ENCODE results near the gene LRRC2. TPM values are rescaled to one million over a fixed set of nuclear protein-coding genes. Genes with fewer than 3 reads are reported as not detected.

LRRC2 gene
- total RNA-seq, 1 donor from 2014 or later = not detected

DNA sequence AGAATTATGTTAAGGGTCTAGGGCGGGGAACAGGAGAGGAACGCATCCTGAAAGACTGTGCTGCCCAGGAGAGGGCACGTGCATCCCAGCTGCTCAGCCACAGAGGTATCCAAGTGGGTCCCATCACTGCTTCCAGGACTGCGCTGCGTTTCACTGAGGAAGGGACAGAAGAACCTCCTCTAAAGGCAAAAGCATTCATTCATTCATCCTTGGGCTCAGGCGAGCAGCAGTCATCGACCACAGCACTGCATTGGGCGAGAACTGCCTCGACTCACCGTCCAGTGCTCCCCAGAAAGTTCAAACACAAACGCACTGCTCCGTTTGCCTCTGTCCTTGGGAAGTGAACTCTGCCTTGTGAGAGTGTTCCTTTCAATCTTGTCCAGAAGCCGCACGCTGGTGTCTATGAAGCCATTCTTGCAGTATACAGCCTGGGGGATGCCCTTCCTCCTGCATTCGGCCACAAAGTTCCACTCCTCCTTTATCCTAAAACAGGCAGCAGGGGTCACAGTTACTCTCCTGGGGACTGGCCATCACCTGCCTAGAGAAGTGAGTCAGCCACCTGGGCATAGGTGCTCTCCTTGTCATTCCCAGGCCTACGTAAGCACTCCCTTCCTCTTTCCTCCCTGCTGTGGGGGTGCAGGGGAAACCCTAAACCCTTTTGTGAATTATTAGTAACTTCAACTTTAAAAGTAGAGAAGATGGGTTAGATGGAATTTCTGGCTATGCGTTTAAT, 21.2 kb downstream of the LRRC2 start:
- H3K4me3 Mint-ChIP-seq = no peak overlapping the region
- peaks cover 9% of the 10 kb centered on the region for H3K27me3 Mint-ChIP-seq (ENCODE audit: insufficient read depth, low read depth)
- no peak overlapping the region for H3K27ac Mint-ChIP-seq
- DNase-seq (ENCODE audit: low spot score) = no peak
- no peak overlapping the region for H2AFZ ChIP-seq (replicated peaks)
- no peaks in the 10 kb centered on the region for H3K36me3 Mint-ChIP-seq
- H3K4me3 ChIP-seq = no peak overlapping the region
- no peak overlapping the region for H3K27ac ChIP-seq
- no peak overlapping the region for H3K4me2 ChIP-seq
- H3K4me1 ChIP-seq = no peaks in the 10 kb centered on the region
- no peaks in the 10 kb centered on the region for H3K4me1 Mint-ChIP-seq
- H3K36me3 ChIP-seq = no peaks in the 10 kb centered on the region
- no peaks in the 10 kb centered on the region for H4K20me1 ChIP-seq (ENCODE audit: low read depth)
- no peaks in the 10 kb centered on the region for H3K79me2 ChIP-seq (ENCODE audit: low read depth)
- H3K9me3 Mint-ChIP-seq = no peaks in the 10 kb centered on the region
- H3K9ac ChIP-seq = no peak overlapping the region
- no peaks in the 10 kb centered on the region for H3K9me3 ChIP-seq (ENCODE audit: low read depth)
- TF ChIP-seq, protein P1, sequence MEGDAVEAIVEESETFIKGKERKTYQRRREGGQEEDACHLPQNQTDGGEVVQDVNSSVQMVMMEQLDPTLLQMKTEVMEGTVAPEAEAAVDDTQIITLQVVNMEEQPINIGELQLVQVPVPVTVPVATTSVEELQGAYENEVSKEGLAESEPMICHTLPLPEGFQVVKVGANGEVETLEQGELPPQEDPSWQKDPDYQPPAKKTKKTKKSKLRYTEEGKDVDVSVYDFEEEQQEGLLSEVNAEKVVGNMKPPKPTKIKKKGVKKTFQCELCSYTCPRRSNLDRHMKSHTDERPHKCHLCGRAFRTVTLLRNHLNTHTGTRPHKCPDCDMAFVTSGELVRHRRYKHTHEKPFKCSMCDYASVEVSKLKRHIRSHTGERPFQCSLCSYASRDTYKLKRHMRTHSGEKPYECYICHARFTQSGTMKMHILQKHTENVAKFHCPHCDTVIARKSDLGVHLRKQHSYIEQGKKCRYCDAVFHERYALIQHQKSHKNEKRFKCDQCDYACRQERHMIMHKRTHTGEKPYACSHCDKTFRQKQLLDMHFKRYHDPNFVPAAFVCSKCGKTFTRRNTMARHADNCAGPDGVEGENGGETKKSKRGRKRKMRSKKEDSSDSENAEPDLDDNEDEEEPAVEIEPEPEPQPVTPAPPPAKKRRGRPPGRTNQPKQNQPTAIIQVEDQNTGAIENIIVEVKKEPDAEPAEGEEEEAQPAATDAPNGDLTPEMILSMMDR (IDR thresholded peaks at IDR 0.05) = no peak
- no peaks in the 10 kb centered on the region for H3K27me3 ChIP-seq
- H3F3A ChIP-seq (ENCODE audit: low read depth) = no peaks in the 10 kb centered on the region

DNA sequence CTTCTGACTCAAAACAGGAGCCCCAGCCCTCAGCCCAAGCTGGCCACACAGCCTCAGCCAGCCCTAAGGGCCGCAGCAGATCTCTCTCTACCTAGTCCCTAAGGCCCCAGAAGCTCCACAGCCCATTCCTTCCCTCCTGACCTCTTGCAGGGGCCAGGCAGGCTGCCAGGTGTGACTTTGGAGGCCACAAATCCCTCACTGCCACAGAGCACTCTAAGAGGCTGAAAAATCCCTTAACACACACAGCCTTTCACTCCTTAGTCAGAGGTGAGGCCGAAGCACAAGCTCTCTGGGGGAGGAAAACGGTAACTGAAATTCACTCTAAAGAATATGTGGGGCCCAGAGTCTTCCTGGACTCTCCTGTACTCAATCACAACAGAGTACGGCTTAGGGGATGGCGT, 23.3 kb downstream of the LRRC2 start:
- no peak for DNase-seq (ENCODE audit: low spot score)
- Mint-ChIP-seq H3K36me3 (no peaks in the 10 kb centered on the region), H3K27me3 (ENCODE audit: insufficient read depth, low read depth) (peaks cover 9% of the 10 kb centered on the region), H3K4me3 (no peak overlapping the region), H3K4me1 (no peaks in the 10 kb centered on the region), H3K27ac (no peak overlapping the region), H3K9me3 (no peaks in the 10 kb centered on the region)
- Histone ChIP-seq H2AFZ (replicated peaks) (no peak overlapping the region), H3K9me3 (ENCODE audit: low read depth) (no peaks in the 10 kb centered on the region), H3F3A (ENCODE audit: low read depth) (no peaks in the 10 kb centered on the region), H3K4me2 (no peak overlapping the region), H3K4me1 (no peaks in the 10 kb centered on the region), H3K36me3 (no peaks in the 10 kb centered on the region), H3K79me2 (ENCODE audit: low read depth) (no peaks in the 10 kb centered on the region), H4K20me1 (ENCODE audit: low read depth) (no peaks in the 10 kb centered on the region), H3K4me3 (no peak overlapping the region), H3K27ac (no peak overlapping the region), H3K27me3 (no peaks in the 10 kb centered on the region), H3K9ac (no peak overlapping the region)
- TF ChIP-seq, protein P1 (IDR thresholded peaks at IDR 0.05) = no peak
- TF ChIP-seq EZH2 (IDR thresholded peaks at IDR 0.05) = no peak
- no peak for TF ChIP-seq EZH2phosphoT487 (IDR thresholded peaks at IDR 0.05)

DNA sequence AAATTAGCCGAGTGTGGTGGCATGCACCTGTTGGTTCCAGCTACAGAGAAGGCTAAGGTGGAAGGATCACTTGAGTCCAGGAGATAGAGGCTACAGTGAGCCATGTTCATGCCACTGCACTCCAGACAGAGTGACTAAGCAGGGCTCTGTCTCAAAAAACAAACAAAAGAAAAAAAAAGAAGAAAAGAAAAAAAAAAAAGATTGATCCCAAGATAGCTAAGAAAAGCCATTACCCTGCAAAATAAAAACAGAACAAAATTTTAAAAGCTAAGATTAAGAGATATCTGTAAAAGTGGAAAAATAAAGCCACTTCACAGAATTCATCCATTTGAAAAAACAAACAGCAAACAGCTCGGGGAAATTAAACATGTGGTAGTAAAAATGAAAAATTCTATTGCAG, 23.8 kb downstream of the LRRC2 start:
- H2AFZ ChIP-seq (replicated peaks) = no peak overlapping the region
- H3K27ac Mint-ChIP-seq = no peak overlapping the region

More for the DNA sequence above, 23.8 kb downstream of the LRRC2 start:
- DNase-seq (ENCODE audit: low spot score) = no peak
- Mint-ChIP-seq H3K4me1 (no peaks in the 10 kb centered on the region), H3K27me3 (ENCODE audit: insufficient read depth, low read depth) (peaks cover 9% of the 10 kb centered on the region), H3K9me3 (no peaks in the 10 kb centered on the region), H3K36me3 (no peaks in the 10 kb centered on the region), H3K4me3 (no peak overlapping the region)
- Histone ChIP-seq H3K9ac (no peak overlapping the region), H3K4me2 (no peak overlapping the region), H3K4me3 (no peak overlapping the region), H3K36me3 (no peaks in the 10 kb centered on the region), H3K27me3 (no peaks in the 10 kb centered on the region), H3K9me3 (ENCODE audit: low read depth) (no peaks in the 10 kb centered on the region), H3K79me2 (ENCODE audit: low read depth) (no peaks in the 10 kb centered on the region), H4K20me1 (ENCODE audit: low read depth) (no peaks in the 10 kb centered on the region), H3K27ac (no peak overlapping the region), H3F3A (ENCODE audit: low read depth) (no peaks in the 10 kb centered on the region), H3K4me1 (no peaks in the 10 kb centered on the region)
- no peak for TF ChIP-seq EZH2phosphoT487 (IDR thresholded peaks at IDR 0.05)
- TF ChIP-seq, protein P1 (IDR thresholded peaks at IDR 0.05) = no peak
- no peak for TF ChIP-seq EZH2 (IDR thresholded peaks at IDR 0.05)
